Fibroblast of skin of left quadriceps (primary cell): ENCODE results near the gene SPOP.

Experiments used
- DNase-seq, 2 experiments: peaks; one replicate each; pipeline ENCODE4 v3.0.0-alpha.2; 2013; ENCODE audit warnings: low read depth in 2 of 2

The SPOP gene

DNA sequence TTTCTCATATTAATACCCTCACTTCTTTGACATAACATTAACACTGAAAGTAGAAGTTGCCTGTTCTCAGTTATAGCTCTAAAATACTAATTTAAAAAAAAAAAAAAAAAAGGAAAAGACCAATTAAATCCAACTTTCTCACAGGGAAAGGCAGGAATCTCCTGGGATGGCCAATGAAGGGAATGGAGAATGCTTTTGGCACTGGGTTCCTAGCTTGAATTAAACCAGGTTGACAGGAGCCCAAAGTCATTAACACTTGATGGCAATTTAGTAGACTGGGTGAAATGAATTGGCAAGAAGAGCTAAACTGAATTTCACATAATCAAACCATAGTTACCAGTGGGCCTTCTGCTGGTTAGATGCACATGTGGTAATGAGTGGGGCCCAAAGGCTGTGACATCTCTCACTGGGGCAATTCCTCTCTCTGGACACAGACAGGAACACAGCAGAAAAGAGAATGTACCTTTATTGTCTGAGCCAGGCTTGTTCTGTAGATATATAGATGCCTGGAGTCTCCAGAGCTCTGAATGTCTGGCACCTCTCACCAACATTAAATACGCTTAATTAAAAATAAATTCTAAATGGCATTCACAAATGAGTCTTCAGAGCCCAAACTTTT, 64.6 kb downstream of the SPOP start:
- no peak for DNase-seq

DNA sequence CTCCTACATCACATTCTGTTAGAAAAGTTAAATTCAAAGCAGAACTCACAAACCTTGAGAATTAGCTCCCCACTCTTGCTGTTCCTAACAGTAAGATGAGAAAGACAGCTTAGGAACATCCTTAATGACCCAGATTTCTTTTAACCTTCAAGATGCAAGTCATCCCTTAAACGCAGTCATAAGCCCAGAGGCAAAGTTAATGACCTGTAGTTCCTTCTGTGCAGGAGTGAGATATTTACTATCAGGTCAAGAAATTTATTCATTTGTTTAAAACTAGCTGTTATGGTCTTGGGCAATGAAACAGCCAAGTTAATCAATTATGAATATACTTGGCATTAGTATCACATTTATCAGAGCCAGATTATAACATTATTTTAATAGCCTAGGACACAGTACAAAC, 65.2 kb downstream of the SPOP start:
- DNase-seq: no peak

DNA sequence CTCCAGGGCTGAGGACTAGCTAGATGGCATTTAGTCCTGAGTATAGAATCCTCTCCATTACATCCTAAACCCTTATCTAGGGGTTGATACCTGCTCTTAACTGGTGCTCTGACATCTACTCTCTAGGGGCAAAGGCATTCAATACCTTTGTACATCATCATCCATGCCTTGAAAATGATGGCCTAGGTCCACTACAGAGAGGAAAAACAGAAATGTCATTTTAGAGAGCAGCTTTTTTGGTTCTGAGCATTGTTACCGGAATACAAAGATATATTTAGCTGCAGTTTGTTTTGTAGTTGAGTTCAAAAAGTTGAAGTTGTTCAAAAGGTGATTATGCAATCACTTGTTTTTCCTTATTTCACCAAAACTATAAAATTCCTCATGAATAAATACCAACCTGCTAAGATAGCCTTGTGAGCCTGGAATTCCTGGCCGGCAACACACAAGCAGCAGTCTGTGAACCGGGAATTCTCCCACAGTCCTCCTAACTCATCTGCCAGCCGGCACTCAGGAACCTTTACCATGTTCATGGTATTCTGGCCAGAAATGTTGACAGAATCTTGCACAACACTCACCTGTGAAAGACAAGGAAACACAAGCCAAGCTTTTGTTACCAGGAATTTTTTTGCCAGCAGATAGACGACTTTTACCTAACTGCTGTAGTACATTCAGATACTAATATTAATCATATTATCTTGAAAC, 66.9 kb downstream of the SPOP start:
- DNase-seq: no peak

DNA sequence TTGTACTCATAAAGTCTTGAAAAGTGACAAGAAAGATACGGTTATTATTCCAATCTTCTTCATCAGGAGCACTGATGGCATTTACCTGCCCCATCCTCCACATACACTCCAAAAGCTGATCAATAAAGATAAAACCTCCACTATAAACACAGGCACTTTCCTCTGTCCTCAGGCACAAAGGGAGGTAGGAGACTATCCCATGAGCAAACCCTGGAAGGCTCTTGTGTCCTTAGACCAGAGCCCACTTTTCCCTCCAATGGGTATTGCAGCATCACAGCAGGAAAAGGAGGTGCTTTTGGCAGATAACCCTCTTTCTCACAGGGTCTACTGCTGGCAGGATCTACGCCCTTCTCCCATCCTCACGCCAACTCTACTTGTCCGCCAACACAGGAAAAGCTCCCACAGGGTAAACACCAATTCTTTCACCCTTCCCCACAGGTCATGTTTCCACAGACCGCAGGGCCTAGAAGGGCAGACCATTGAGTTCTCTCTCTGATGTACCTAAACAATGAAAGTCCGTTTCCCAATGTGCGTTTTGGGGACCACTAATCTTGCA, 73.5 kb downstream of the SPOP start:
- DNase-seq: no peak

DNA sequence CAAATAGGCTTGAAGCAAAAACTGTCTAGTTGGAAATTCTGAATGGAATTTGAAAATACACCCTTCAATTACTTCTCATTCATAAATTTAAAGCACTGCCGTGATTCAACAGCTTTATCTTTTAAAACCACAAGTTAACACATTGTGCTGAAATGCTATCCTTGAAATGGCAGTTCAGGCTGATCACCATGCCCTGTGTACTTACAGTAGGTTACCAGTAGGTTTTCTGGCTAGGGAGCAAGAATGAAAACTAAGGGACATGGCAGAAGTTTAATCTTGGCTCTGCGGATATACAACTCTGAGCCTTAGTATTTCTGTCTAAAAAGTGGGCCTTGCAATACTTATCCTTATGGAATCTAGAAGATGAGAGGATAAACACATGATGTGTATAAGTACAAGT, 74.2 kb downstream of the SPOP start:
- DNase-seq: no peak

DNA sequence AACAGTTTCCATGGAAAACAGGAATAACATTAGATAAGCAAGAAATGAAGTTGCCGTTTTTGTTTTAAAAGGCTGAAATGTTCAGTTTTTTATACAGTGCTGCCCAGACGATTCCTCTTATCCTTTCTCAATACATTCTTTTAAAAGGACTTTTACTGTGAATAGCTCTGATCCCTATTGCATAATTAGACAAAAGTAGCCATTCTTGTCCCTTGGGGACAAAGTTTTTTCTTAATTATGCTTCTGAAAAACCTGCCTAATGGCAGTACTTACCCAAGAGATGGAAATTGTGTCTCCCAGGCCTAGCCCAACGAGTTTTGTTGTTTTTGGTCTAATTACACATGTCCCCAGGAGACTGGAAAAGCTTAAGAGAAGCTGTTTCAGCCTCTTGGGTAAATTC, 74.7 kb downstream of the SPOP start:
- no peak for DNase-seq

DNA sequence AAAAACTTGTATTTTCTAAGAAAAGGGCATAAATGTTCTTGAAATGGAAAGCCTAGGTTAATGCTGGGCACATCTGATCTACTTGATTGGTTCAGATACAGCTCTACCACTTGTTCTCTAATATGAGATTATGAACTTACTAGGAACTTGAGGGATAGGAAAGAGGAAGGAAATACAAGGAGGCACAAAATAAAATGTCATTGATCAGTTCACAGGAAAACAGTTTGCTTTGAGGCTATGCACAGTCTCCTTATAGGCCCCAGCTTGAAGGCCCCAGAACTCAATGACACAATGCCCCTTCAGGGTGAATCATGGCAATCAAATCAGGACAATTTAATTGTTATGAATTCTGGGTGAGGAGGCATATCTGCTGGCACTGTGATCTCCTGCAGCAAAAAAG, 75.1 kb downstream of the SPOP start:
- no peak for DNase-seq

DNA sequence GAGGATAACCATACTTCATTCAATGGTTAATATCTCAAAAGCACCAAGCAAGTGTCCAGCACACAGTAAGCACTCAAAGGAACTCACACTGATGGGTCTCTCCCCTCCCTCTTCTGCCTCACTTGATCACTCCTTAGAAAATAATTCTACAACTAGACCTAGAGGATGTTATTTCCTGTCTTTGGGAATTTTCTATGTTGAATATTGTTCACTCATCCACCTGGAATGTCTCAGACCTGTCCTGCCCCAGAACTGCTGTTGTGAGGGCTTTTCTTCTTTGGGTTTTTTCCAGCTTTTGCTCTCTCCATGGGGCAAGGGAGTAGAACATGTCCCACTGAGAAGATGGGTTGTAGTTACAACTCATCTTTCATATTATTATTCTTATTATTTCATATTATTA, 76.9 kb downstream of the SPOP start:
- no peak for DNase-seq

DNA sequence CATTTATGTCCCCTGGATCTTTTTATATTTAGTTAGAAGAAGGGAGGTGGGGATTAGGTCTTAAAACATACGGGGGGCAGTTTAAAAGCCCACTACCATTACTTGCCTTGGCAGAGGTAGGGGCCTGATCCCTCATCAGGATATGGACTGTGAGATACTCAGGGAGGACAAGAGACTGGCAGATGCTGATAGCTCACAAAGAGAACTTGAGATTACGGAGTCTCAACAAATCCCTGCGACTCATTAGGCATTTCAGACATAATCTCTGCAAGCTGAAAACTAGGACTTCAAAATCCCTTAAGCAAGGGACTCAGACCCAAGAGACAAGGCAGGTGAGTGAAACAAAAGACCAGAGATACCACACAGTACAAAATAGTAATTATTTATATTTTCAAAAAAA, 79.0 kb downstream of the SPOP start:
- DNase-seq: no peak

DNA sequence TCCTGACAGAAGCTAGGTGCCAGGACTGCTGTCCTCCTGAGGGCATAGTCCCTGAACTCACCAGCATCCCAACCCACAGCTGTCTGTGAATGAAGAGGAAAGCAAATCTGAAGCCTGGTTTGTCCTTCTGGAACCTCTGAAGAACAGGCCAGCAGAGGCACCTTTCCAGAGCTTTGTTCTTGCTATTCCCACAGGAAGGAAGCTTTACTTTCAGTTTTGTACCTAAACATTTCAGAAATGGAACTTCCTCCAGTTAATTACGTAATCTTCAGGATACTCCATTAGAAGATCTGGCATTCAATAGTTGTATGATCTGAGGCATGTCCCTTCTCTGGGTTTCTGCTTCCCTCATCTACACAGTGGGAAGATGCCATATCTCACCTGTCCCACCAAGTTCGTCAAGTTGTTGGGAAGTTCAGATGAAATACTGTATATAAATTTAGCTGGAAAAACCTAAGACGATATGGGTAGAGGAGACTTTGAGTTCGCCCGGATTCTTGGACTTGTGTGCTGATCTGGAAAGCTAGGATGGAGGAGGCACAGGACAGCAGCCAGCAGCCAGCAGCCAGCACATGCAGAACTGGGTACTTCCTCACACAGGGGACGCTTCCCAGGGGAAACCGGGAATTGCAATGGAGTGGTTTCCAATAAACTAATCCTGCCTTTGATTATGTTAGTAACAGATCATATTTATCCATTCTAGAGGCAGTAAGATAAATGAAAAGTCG, 79.8 kb downstream of the SPOP start:
- no peak for DNase-seq

DNA sequence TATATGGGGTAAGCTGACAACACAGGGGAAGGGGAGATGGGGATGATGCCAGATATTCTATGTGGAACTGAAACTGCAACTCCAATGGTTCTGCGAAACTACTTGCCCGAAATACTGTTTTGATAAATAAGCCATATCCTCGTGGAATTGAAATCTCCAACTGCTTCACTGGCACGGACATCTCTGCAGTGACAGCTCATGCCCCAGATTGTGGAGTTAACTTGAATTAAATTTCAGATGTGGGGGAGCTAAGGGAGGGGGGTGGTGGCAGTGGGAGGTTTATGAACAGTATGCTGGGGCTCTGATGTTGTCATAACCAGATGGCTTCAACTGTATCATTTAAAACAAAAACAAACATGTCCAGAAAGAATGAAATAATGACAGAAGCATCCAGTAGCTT, 80.5 kb downstream of the SPOP start:
- DNase-seq: no peak

DNA sequence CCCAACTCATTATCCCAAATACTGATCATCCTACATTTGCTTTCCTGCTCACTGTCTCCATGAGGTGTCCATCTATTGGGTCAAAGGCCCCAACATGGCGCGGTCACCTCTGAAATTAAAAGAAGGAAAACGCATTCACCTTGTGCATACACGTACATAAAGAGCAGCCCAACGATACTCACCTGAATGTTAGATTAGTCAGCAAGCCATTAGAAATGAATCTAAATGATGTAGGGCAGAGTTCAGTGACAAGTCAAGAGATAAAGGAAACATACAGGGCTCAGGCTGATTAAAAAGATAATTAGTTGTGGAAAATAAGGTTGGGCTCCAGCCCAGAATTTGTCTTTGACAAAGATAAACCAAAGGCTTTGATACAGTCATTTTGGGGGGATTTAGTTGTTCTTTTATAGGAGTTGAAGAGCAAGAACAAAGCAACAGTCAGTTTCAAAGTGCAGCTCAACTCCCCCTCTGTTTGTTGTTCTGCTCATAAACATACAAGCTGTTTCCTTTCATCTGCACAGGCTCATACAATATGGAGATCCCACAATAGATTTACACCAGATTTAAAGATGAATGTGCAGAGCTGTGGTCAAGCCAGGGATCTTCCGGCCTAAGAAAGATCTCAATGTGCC, 81.2 kb downstream of the SPOP start:
- DNase-seq: no peak

DNA sequence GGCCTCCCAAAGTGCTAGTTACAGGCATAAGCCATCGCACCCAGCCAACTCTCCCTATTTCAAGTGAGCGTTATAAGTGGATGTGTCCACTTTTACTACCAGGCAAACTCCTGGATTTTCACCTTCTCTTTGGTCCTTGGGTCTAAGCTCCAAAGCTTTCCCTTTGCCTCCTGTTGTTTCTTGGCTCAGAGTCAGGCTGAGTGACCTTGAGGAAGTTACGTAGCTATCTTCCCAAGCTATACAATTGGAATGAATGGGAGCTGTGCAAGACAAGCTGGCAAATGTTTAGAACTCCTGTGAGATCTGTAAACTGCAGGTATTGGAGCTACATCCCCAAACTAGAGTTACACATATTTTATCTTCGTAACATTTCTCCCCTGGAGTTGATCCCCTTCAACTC, 81.9 kb downstream of the SPOP start:
- no peak for DNase-seq

DNA sequence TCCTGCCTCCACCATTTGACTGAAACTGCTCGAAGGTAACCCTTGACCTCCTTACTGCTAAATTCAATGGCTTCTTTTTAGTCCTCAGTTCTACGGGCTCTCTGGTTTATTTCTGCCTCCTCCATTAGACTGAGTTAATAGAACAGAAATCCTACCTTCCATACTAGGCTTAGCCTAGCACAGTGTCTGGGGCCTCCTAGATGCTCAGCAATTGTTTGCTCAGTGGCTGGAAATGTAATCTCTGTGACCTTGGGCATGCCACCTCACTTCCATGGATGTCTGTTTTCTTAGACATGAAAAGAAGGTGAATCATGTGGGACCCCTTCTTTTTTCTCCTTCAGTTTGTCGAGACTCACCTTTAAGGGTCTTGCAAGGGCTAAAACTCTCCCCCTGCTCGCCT, 82.6 kb downstream of the SPOP start:
- DNase-seq: no peak

DNA sequence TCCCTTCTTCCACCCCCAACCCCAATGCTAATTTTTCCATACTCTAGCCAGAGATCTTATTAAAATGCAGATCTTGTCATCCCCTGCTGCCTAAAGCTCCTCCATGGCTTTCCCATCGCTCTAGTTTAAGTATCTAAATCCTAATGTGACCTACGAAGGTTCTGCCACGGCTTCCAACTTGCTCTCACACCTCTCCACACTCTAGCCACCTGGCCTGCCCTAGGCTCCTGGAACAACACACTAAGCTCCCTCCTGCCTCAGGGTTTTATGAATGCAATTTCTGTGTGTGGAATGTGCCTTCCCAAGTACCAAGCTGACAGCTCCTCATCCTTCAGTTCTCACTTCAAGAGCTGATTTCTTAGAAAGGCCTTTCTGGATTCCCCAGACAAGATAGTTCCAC, 85.6 kb downstream of the SPOP start:
- no peak for DNase-seq

DNA sequence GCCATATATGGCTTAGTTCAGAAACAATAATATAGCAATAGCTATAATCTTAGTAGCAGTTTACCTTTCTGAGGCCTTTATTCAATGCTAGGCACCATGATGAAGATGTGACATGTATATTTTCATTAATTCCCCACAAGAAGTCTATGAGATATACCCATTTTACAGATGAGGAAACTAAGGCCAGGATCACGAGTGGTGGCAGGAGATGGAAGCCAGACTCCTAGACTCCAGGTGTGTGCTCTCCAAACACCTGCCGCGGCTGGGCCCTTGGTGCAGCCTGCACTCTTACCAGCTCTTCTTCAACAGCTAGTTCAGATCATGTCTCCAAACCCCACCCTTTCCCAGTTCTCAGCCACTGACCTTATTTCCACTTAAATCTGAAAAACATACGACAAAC, 87.0 kb downstream of the SPOP start:
- no peak for DNase-seq

DNA sequence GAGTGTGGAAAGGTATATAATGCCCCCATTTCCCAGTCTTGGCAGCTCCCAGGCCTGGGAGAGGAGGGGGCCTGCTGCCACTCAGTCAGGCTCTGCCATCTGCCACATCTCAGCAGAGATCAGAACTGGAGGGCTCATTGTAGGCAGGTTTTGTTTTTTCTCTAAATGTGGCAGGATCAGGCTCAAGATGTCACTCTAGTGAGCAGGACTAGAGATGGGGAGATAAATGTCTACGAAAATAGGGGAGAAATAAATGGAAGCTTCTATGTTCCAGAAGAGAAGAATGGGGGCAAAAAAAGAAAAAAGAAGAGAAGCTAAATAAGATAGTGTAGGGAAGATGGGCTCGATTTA, 88.3 kb downstream of the SPOP start:
- DNase-seq: no peak

DNA sequence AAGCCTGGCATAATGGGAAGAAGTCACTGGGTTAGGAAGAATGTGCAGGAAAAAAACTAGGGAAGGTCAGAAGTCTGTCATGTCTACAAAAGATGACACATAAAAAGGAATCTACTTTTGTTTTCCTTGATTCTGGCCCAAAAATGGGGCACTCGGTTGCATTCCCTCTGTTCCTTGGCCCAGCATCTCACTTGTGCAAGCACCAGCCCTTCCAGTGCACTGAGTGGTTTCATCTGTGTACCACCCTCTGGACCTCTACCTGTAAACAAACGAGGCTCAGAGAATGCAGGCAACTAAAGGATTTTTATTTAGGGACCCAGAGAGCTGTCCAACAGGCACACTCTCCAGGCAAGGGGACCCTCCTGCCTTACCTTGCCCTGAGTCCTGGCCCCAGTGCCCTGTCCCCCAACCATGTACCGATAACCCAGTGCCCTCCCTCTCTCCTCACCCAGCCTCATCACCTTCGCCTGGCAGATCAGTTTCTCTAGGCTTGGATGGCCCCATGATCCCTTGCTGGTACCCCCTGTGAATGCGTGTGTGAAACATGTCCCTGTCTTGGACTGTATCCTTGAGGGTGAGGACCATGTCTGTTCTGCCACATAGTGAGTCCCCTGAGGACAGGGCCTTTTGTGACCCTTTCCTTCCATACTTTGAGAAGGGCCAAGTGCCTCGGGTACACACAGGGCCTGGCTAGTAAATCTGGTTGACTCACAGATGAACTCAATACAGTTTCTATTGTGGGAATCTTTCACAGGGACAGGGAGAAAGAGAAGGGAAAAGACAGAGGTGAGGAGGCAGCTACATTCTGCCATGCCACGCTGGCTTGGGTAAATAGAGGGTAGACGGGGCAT, 88.9 kb downstream of the SPOP start:
- DNase-seq: no peak

DNA sequence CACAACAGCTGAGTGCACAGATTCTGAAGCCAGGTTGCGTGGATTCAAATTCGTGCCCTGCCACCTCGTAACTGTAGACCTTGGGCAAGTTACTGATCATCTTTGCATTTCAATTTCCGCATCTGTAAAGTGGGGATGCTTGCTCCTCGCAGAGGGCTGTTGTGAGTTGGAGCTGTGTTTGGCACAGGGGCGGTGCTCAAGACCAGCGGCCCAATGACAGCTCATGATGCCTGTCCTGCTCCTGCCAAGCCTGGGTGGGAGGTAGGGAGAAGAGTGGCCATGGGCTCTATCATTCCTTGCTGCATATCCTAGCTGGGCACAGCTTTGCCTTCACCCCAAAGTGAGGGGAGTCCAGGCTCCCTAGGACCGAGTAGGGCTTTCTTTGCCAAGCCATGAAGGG, 89.6 kb downstream of the SPOP start:
- DNase-seq: no peak

DNA sequence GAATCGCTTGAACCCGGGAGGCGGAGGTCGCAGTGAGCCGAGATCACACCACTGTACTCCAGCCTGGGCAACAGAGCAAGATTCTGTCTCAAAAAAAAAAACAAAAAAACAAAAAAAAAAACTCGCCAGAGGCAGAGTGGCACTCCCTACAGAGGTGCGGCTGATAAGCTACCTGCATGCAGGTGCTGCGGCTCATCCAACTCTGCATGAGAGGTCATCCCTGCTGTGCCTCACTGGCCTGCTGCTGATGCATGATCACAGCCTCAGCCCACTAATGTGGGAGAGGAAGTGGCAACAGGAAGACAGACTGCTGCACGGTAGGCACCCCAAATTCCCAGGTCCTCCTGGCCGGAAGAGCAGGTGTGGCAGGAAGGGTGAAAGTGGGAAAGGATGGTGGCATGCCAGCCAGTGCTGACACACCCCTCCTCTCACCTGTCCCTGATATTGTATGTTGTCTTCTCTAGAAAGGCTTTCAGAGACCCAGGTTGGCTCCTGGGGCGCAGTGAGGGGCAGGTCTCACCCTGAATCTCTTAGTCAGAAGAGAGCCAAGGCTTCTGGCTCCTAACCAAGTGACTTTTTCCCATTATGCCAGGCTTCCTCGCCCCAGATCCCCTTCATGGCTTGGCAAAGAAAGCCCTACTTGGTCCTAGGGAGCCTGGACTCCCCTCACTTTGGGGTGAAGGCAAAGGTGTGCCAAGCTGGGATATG, 90.4 kb downstream of the SPOP start:
- DNase-seq: no peak

DNA sequence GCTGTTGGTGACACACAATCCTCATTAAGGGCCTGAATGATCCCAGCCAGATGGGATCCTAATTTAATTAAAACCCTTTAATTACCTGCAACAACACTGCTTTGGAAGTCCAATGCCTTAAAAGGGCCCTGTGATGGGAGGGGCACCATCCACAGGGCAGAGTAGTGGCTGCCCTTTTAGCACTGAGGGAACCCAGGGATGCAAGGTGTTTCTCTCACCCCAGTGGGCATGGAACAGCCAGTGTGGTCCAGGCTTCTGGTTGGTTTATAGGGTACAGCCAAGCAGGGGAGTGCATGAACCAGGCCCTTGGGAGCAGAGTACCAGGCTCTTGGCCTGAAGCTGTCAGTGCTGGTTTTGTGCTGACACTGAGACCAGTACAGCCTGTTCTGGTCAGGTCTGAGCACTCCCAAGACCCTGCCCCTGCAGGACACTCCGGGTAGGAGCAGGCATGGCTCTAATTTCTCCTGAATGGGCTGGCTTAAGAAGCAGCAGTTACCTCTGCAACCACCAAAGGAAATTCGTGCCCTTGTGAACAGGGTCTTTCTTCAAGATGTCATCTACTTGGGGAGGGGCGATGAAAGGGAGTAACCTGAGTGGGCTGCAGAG, 92.4 kb downstream of the SPOP start:
- DNase-seq: no peak
